HAP-1 (cell line): ENCODE results near the gene ZEB2.
A peak's percentile ranks its signal among the peaks of the same experiment; 100 is the strongest.

Experiments
- DNase-seq, 2 experiments: peaks; one replicate each; pipeline ENCODE4 v3.0.0-alpha.2; 2016 to 2020; ENCODE audit warnings: low spot score in 2 of 2
- H3K27me3 ChIP-seq: fragments of 250-450 bp; sonication (Bioruptor Pico); 2 replicates; pipeline ENCODE4 v1.5.1; 2020; ENCODE audit warnings: low read depth, mild to moderate bottlenecking, moderate library complexity
- H3K36me3 ChIP-seq: fragments of 250-450 bp; sonication (Bioruptor Pico); replicated peaks from 2 replicates; pipeline ENCODE4 v1.5.1; 2020; ENCODE audit warnings: mild to moderate bottlenecking
- H3K4me1 ChIP-seq: fragments of 250-450 bp; sonication (Bioruptor Pico); 2 replicates; pipeline ENCODE4 v1.5.1; 2020; ENCODE audit warnings: mild to moderate bottlenecking
- H3K4me3 ChIP-seq: fragments of 250-450 bp; sonication (Bioruptor Pico); 2 replicates; pipeline ENCODE4 v1.5.1; 2020; ENCODE audit warnings: mild to moderate bottlenecking, moderate library complexity
- H3K9me3 ChIP-seq: fragments of 250-450 bp; sonication (Bioruptor Pico); 2 replicates; pipeline ENCODE4 v1.5.1; 2020; ENCODE audit warnings: mild to moderate bottlenecking, moderate library complexity
- in situ Hi-C: fragments of 300-500 bp; cut with MboI; formaldehyde crosslinking; loops from 3 replicates; pipeline ENCODE4 v1.14.3; 2020; ENCODE audit warnings: low sequenced_read_pairs, inconsistent platforms, mixed read lengths

Gene ZEB2

GRCh38 chr2:144493027-144493809, 26.7 kb downstream of the ZEB2 start:
- no peak for DNase-seq
- in situ Hi-C loops, result no loop called here
- Histone ChIP-seq H3K36me3 (no peaks in the 10 kb centered on the region), H3K4me1 (no peaks in the 10 kb centered on the region), H3K27me3 (no peaks in the 10 kb centered on the region), H3K9me3 (no peaks in the 10 kb centered on the region), H3K4me3 (no peak overlapping the region)

- Histone ChIP-seq H3K36me3 (no peaks in the 10 kb centered on the region), H3K4me1 (no peaks in the 10 kb centered on the region), H3K4me3 (no peak overlapping the region), H3K27me3 (no peaks in the 10 kb centered on the region), H3K9me3 (no peaks in the 10 kb centered on the region)
- in situ Hi-C loops, result no loop called here
- no peak for DNase-seq
Measured at GRCh38 chr2:144490857-144491256, 29.1 kb downstream of the ZEB2 start.

- H3K4me3 ChIP-seq, result no peak overlapping the region
- in situ Hi-C loops, result no loop called here
- H3K9me3 ChIP-seq, result no peaks in the 10 kb centered on the region
- no peaks in the 10 kb centered on the region for H3K36me3 ChIP-seq
- DNase-seq, result no peak
- H3K27me3 ChIP-seq, result no peaks in the 10 kb centered on the region
- H3K4me1 ChIP-seq, result no peaks in the 10 kb centered on the region
Measured at GRCh38 chr2:144490017-144490416, 29.9 kb downstream of the ZEB2 start.

- H3K4me1 ChIP-seq, result no peaks in the 10 kb centered on the region
- H3K27me3 ChIP-seq, result no peaks in the 10 kb centered on the region
- in situ Hi-C loops, result no loop called here
- H3K4me3 ChIP-seq, result no peak overlapping the region
- DNase-seq, result no peak
- H3K36me3 ChIP-seq, result no peaks in the 10 kb centered on the region
- H3K9me3 ChIP-seq, result no peaks in the 10 kb centered on the region
Measured at GRCh38 chr2:144489315-144489916, 30.5 kb downstream of the ZEB2 start.

GRCh38 chr2:144484201-144484948, 35.5 kb downstream of the ZEB2 start:
- in situ Hi-C loops, result no loop called here
- Histone ChIP-seq H3K4me1 (peaks cover 18% of the 10 kb centered on the region), H3K27me3 (no peaks in the 10 kb centered on the region), H3K36me3 (no peaks in the 10 kb centered on the region), H3K9me3 (no peaks in the 10 kb centered on the region), H3K4me3 (no peak overlapping the region)
- DNase-seq, result no peak

- in situ Hi-C loops, result no loop called here
- Histone ChIP-seq H3K36me3 (no peaks in the 10 kb centered on the region), H3K4me3 (no peak overlapping the region), H3K9me3 (no peaks in the 10 kb centered on the region), H3K4me1 (peaks cover 21% of the 10 kb centered on the region), H3K27me3 (no peaks in the 10 kb centered on the region)
- no peak for DNase-seq
Measured at GRCh38 chr2:144481666-144482065, 38.3 kb downstream of the ZEB2 start.

GRCh38 chr2:144481109-144481508, 38.8 kb downstream of the ZEB2 start:
- Histone ChIP-seq H3K36me3 (no peaks in the 10 kb centered on the region), H3K9me3 (no peaks in the 10 kb centered on the region), H3K4me1 (peaks cover 21% of the 10 kb centered on the region), H3K4me3 (no peak overlapping the region), H3K27me3 (no peaks in the 10 kb centered on the region)
- in situ Hi-C loops, result no loop called here
- DNase-seq, result no peak

- H3K9me3 ChIP-seq, result no peaks in the 10 kb centered on the region
- H3K4me3 ChIP-seq, result no peak overlapping the region
- no peaks in the 10 kb centered on the region for H3K36me3 ChIP-seq
- DNase-seq, result no peak
- peaks cover 21% of the 10 kb centered on the region for H3K4me1 ChIP-seq
- H3K27me3 ChIP-seq, result no peaks in the 10 kb centered on the region
- in situ Hi-C loops, result no loop called here
Measured at GRCh38 chr2:144480285-144480684, 39.6 kb downstream of the ZEB2 start.

GRCh38 chr2:144479659-144480058, 40.3 kb downstream of the ZEB2 start:
- H3K36me3 ChIP-seq, result no peaks in the 10 kb centered on the region
- no peaks in the 10 kb centered on the region for H3K9me3 ChIP-seq
- no peak overlapping the region for H3K4me3 ChIP-seq
- no peaks in the 10 kb centered on the region for H3K27me3 ChIP-seq
- DNase-seq, result no peak
- in situ Hi-C loops, result no loop called here
- peaks cover 21% of the 10 kb centered on the region for H3K4me1 ChIP-seq

- DNase-seq, result peak in 1 of 2 experiments; percentile 20
- Histone ChIP-seq H3K4me3 (no peak overlapping the region), H3K4me1 (peaks cover 21% of the 10 kb centered on the region), H3K27me3 (no peaks in the 10 kb centered on the region), H3K9me3 (no peaks in the 10 kb centered on the region), H3K36me3 (no peaks in the 10 kb centered on the region)
- in situ Hi-C loops, result no loop called here
Measured at GRCh38 chr2:144479138-144479537, 40.8 kb downstream of the ZEB2 start.

GRCh38 chr2:144477957-144478311, 42.0 kb downstream of the ZEB2 start:
- H3K36me3 ChIP-seq, result no peaks in the 10 kb centered on the region
- H3K4me3 ChIP-seq, result no peak overlapping the region
- no peaks in the 10 kb centered on the region for H3K9me3 ChIP-seq
- peaks cover 21% of the 10 kb centered on the region for H3K4me1 ChIP-seq
- no peak for DNase-seq
- in situ Hi-C loops, result no loop called here
- H3K27me3 ChIP-seq, result no peaks in the 10 kb centered on the region

- in situ Hi-C loops, result no loop called here
- Histone ChIP-seq H3K4me1 (peaks cover 21% of the 10 kb centered on the region), H3K4me3 (no peak overlapping the region), H3K36me3 (no peaks in the 10 kb centered on the region), H3K27me3 (no peaks in the 10 kb centered on the region), H3K9me3 (no peaks in the 10 kb centered on the region)
- no peak for DNase-seq
Measured at GRCh38 chr2:144477281-144477956, 42.5 kb downstream of the ZEB2 start.

GRCh38 chr2:144476682-144477081, 43.2 kb downstream of the ZEB2 start:
- Histone ChIP-seq H3K4me1 (peaks cover 26% of the 10 kb centered on the region), H3K9me3 (no peaks in the 10 kb centered on the region), H3K27me3 (no peaks in the 10 kb centered on the region), H3K4me3 (no peak overlapping the region), H3K36me3 (no peaks in the 10 kb centered on the region)
- DNase-seq, result no peak
- in situ Hi-C loops, result no loop called here
